DMS 273 treated with DMSO at 0.1 percent for 48 hours (cell line): ENCODE data around the gene ST3GAL3.
"Not testable (repeated sequence)": the region's sequence is repeated elsewhere in the genome, so short reads cannot be mapped to it uniquely, and the experiment has no call there.

Source experiments
- DNase-seq: peaks from one replicate; lab custom pipeline; 2025; lab: John Stamatoyannopoulos, UW

The ST3GAL3 gene

DNA sequence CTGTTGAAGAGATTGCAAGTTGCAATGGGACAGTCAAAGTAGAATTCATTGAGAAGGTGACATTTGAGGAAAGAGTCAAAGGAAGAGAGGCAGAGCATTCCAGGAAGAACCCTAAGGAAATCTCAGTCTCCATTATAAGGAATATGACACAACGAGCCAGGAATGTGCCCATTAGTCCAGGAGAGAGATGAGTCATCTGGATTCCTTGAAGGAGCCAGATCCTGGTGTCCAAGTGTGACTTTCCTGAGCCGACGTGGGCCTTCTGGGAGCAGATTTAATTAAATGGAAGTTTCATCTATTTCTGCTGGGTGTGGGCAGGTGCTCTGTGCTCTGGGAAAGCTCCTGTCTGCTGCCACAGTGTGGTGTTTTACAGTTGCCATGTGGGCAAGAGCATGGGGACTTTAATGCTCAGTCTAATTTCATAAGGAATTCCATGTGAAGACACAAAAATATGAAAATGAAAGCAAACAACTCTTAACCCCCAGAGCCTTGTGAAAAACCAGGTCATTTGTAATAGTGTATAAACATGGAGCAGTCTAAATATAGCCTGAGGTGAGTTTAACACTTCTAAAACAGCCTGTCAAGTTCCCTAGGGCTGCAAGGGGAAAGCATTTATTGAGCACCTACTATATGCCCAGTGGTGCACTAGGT, 114.8 kb downstream of the ST3GAL3 start:
- DNase-seq, result no peak

DNA sequence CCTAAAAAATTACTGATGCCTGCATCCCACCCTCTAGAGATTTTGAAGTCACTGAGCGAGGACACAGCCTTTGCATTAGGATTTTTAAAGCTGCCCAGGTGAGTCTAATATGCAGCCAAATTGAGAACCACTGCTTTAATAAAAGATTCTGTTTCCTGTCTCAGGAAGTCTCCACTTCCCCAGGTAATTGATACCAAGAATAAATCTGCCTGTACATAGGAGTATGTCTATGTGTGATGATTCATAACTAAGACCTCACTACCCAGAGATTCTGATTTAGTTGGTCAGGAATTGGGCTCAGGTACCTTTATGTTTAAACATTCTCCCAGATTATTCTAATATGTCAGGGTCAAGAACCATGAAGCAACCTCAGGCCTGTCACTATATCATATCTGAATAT, 117.5 kb downstream of the ST3GAL3 start:
- no peak for DNase-seq

DNA sequence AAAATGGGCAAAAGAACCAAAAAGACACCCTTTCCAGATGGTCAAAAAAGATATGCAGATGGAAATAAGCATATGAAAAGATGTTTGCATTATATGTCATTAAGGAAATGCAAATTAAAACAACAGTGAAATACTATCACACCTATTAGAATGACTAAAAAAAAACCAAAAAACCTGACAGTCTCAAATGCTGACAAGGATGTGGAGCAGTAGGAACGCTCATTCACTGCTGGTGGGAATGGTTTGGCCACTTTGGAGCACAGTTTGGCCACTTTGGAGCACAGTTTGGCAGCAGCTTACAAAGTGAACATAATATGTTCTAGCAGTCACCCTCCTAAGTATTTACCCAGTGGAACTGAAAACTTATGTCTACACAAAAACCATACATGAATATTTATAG, 121.2 kb downstream of the ST3GAL3 start:
- DNase-seq, result no peak

DNA sequence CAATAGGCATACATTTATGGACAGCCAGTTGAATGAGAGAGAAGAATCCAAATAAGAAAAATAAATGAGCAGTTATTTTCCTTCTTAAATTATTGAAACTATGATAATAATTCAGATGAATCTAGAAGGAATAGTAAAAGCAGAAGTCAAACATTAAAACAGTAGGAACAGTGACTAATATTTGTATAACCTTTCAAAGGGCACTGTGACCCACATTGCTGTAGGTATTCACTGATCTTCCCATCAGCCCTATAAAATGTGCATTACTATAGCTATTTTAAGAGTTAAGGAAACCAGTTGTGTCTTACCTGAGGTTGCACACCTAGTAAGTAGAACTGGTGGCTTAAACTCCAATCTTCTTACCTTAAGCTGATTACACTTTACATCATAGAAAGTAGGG, 123.5 kb downstream of the ST3GAL3 start:
- no peak for DNase-seq

DNA sequence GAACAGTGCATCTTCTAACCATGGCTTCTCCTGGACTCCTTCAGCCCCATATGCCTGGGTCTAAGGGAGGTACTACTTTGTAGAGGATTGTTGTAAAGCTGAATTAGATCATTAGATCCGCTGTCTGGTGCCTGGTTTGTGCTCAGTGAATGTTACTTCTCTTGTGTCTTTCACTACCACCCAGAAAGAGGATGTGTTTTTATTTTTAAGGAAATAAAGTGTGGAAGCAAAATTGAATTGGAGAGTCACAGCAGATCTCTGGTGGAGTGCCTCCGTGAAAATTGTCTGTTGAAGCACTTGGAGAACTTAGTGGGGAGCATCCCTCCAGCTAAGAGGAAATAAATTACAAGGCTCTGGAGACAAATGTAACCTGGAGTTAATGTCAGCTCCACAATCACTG, 124.5 kb downstream of the ST3GAL3 start:
- no peak for DNase-seq

DNA sequence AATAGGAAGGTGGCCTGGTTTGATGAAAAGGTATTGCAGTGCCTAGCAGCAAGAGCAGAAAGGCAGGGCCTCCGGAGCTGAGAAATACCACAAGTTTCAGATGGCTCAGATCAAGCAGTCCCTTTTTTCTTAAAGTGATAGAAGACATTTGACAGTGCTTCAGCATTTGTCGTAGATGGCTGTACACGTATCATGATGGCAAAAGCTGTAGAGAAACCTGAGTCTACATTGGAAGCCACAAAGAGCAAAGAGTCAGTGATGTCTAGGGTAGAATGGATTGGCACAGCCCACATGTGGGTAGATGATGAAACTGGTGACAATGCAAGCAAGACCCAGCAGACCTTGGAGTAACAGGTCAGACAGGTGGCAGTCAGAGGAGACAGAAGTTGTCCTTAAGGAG, 124.9 kb downstream of the ST3GAL3 start:
- DNase-seq, result no peak

DNA sequence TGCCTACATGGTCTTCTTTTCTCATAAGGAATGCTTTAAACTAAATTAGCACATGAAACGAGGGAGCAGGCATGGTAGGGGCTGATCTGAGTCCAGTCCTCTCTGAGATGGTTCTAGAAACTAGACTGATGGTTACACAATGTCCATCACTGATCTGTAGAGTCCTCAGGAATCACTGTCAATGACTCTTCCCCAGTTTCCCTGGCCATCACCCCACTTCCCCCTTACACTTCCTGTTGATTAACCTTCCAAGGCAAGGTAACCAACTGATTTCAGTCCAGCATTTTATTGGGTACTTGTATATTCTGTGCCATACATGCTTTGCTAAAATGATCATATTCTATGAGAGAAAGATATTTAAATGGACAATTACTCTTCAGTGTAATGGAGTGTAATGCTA, 125.7 kb downstream of the ST3GAL3 start:
- no peak for DNase-seq

DNA sequence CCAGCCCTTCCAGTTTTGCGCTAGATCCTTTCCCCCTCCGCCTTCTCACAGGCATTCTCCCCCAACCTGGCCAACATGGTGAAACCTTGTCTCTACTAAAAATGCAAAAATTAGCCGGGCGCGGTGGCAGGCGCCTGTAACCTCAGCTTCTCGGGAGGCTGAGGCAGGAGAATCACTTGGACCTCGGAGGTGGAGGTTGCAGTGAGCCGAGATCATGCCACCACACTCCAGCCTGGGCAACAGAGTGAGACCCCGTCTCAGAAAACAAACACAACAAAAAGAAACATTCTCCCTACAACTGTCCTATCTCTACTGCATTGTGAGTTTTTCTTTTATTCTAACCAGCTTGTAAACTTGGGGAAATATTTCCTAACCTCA, 126.6 kb downstream of the ST3GAL3 start:
- DNase-seq, result not testable (repeated sequence)

DNA sequence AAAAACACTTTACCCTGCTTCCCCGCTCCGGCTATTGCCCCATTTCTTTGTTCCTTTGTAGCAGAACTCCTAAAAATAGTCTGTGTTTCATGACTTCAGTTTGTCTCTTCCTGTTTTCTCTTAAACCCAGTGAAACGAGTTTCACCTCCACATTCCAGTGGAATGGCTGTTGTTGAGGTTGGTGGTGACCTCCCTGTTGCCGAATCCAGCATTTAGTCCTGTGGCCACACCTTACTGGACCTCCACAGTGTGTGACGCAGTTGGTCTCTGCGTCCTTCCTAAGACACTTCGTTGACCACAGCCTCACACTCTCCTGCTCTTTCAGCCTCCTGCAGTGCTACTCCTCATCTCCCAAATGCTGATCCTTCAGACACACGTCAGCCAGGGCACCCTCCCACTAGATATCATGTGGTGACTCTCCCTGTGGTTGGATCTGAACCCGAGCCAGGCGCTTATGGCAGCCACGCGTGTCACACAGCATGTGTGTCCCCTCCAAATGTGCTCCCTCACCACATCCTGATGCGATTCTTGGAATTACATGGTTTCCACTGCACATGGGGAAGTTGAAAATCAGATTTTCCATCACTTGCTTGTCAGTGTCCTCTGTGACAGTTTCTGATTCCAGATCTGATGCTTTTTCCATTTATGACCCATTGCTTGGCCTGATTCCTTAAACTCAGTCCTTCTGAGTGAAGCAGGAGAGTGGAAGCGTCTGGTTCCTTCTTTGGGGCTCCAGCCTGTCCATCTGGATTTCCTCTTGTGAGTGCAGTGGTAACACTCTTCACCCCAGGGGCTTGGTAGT, 127.1 kb downstream of the ST3GAL3 start:
- DNase-seq, result no peak

DNA sequence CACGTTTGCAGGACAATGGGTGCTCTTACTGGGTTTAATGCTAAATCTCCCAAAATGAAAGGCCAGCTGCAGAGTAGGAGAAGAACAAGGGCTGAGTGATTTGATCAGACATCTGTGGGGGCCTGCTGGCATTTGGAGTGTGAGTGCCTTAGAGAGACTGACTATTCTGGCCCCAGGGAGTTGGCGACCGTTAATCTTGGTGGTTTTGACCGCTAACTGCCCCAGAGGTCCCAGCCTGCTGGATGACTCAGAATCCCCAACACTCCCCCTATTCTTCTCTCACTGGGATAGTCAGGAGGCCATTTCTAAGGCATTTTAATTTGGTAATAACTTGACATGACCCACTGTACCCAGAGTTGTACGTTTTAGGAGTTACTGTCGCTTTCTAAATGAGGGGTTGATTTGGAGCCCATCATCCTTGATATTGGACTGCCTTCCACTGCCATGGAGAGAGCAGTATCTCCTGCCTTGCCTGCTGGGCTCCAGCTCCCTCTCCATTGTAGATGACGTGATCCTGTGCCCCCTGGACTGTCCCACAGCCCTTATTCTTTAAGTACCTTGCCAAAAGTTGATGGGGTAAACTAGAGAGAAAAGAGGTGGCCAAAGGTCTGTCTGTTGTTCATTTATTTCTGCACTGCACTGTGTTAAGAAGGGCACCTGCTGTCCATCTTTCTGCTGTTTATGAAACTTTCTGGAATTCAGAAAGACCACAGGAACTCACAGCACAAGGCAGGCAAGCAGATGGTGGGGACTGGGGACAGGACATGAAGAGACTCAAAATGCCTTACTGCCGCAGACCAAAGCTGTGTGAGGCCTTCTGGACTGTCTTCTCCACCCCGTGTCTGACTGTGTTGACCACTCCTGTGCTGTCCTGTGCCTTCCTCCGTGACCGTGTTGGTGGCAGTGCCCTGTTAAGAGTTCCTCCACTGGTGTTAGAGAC, 128.0 kb downstream of the ST3GAL3 start:
- peak; percentile 6 for DNase-seq

DNA sequence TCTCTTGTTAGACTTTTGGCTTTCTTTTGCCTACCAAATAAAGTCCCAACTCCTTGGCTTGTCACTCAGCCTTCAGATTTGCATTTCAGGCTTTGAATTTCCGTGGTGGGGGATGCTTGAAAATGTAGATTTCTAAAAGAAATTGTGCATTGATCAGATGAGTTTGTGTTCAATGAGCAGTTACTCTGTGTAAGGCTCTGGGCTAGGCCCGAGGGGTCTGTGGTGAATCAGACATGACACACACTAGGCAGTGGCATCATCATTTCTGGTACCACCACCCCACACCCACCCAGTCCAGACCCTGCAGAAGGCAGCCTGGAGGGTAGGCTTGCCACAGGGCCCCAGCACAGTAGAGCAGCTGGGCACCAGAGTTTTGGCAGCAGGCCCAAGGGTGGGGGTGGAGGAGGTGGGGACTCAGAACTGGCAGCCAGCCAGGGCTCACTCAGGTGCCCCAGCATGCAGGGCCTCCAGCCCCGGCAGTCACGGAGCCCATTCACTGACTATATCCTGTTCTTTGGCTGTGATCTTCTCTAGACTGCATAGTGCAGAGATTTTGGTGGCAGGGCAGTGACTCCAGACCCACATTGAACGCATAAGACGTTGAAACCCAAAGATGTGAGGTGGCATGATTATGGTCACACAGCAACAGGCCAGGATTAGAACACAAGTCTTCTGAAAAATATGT, 129.1 kb downstream of the ST3GAL3 start:
- peak; percentile 57 for DNase-seq

DNA sequence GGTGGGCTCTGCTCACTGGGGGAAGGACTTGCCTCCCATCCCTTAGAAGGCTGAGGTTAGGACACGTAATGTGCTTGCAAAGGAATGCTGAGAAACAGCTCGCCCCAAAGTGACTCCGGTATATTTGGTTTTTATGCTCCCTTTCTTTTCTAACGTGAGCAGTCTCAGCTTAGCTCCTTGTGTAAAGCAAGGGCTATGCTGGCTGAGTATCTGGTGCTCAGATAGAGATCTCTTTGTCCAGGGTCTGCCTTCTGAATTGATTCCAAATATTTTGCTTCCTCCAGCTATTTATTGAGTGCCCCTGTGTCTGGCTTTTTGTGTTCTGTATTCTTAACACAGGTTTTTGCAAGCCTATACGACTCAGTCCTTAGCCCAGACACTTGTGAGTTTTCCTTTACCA, 131.7 kb downstream of the ST3GAL3 start:
- no peak for DNase-seq

DNA sequence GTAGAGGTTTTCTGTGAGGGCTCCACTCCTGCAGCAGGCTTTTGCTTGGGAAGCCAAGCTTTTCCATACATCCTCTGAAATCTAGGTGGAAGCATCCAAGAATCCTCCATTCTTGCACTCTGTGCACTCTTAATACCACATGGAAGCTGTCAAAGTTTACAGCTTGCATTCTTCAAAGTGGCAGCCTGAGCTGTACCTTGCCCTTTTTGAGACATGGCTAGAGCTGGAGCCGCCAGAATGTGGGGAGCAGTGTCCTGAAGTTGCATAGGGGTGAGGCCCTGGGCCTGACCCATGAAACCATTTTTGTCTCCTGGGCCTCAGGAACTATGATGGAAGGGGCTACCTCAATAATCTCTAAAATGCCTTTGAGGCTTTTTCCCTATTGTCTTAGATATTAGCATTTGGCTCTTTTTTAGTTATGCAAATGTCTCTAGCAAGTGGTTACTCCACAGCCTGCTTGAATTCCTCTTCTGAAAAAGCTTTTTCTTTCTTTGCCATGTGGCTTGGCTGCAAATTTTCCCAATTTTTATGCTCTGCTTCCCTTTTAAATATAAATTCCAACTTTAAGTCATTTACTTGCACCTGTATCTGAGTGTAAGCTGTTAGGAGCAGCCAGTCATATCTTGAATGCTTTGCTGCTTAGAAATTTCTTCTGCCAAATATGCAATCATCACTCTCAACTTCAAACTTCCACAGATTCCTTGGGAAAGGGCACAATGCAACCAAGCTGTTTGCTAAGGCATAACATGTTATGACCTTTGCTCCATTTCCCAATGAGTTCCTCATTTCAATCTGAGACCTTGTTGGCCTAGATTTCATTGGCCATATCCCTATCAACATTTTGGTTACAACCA, 134.2 kb downstream of the ST3GAL3 start:
- DNase-seq, result no peak

DNA sequence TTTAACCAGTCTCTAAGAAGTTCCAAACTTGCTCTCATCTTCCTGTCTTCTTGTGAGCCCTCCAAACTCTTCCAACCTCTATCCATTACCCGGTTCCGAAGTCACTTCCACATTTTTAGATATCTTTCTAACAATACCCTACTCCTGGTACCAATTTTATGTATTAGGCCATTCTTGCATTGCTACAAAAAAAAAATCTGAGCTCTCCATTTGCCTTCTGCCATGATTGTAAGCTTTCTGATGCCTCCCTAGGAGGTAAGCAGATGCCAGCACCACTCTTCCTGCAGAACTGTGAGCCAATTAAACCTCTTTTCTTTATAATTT, 134.8 kb downstream of the ST3GAL3 start:
- no peak for DNase-seq

DNA sequence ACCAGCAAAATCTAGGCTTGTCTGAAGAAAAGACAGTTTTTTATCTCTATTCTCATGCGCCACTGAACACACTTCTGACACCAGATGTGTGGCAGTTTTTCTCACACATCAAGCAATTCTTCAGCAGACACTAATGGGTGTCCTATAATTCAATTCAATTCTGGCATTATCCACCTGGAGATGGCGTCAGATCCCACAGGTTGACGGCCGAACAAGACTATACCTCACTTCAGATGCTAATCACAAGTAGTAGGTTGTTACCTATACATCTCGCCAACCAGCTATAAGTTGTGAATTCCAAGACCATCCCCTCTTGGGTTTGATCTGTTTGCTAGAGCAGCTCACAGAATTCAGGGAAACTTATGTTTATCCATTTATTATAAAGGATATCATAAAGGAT, 136.3 kb downstream of the ST3GAL3 start:
- DNase-seq, result no peak

DNA sequence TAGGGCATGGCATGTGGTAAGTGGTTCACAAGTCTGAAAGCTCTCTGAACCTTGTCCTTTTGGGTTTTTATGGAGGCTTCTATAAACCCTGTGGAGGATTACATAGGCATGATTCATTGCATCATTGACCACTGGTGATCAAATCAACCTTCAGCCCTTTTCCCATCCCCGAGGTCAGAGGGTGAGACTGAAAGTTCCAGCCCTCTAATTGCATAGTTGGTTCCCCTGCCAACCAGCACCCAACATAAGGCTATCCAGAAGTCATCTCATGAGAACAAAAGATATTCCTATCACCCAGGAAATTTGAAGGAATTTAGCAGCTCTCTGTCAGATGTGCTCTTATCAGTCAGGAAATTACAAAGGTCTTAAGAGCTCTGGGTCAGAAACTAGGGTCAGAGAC, 136.8 kb downstream of the ST3GAL3 start:
- DNase-seq, result no peak

DNA sequence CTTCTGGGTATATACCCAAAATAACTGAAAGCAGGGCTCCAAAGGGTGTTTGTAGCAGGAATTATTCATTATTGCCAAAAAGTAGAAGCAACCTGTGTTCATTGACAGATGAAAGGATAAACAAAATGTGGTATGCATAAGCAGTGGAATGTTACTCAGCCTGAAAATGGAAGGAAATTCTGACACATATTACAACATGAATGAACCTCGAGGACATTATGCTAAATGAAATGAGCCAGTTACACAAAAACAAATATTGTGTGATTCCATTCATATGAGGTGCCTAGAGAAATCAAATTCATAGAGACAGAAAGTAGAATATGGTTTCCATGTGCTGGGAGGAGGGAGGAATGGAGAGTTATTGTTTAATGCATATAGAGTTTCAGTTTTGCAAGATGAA, 140.0 kb downstream of the ST3GAL3 start:
- DNase-seq, result no peak

DNA sequence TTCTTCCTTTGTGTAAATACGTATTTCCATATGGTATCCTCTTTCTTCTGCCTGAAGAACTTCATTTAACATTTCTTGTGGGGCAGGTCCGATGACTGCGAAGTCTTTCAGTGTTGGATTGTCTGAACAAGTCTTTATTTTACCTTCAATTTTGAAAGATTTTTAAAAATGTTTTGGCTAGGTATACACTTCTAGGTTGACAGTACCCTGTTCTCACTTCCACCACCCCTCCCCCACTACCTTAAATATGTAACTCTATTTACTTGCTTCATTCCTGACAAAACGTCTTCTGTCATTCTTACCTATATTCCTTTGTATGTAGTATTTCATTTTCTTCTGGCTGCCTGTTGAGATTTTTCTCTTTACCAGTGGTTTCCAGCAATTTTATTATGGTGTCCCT, 140.5 kb downstream of the ST3GAL3 start:
- DNase-seq, result no peak

DNA sequence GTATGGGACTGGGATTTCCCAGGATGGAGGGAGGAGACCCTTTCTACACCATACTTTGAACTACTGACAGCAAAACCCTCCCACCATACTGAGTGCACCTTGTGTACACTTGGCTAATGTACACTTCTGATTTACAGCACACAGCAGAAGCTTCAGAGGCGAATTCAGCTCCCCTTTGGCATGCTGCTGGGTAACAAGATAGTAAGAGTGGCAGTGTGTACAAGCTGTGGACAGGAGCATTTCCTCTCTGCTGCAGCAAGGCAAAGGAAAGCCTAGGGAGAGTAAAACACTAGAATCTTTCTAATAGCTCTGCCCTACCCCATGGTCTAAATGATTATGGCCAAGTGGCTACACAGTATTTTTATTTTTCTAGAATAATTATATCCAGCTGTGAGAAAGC, 142.3 kb downstream of the ST3GAL3 start:
- DNase-seq, result no peak

DNA sequence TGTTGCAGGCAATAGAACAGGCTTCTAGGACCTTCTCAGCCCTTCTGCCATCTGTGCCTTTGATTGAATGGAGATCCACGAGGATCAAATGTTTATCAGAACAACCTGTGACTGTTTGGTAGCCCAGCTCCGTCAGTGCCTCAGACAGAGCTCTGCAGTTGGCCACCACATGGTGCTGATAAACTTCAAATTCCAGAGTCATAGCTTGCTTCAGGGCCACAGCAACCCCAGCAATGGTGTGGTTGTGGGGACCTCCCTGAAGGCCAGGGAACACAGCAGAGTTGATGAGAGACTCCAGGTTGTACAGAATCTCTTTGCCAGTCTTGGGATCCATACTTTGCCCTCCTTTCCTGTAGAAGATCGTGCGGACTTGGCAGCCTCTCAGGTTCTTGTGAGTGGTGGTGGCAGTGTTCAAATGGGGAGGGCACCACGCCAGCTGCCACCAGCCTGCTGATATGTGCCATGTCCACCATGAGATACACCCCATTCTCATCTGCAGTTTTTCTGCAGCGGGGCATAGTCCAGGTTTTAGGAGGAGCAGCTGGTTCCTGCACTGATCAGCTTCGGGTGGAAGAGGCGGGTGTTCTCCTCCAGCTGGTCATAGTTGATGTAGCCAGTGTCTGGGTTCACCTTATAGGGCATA, 143.4 kb downstream of the ST3GAL3 start:
- DNase-seq, result no peak
